Fibroblast of the aortic adventitia (primary cell): Measurements from ENCODE around the gene HSD11B2. TPM values are rescaled to one million over a fixed set of nuclear protein-coding genes. Genes with fewer than 3 reads are reported as not detected.

Experiments
- DNase-seq: peaks from one replicate; pipeline ENCODE4 v3.0.0-alpha.2; 2010; ENCODE audit warnings: low read depth
- H3K4me3 ChIP-seq: 2 replicates; pipeline ENCODE4 v1.5.1; 2011; ENCODE audit warnings: low read depth, mild to moderate bottlenecking, control low read depth, low read length, moderate library complexity
- CTCF ChIP-seq: IDR thresholded peaks from 2 replicates; pipeline ENCODE4 v1.5.1; 2011; ENCODE audit warnings: mild to moderate bottlenecking, low read length, control low read depth, inconsistent platforms; ENCODE audit not compliant: insufficient read depth
- total RNA-seq: library from RNA; depleted of rRNA; stranded (reverse); fragments of >200 nt; gene quantifications from 2 replicates; pipeline ENCODE4 v1.2.3, GENCODE V29; 2012; ENCODE audit warnings: low replicate concordance

HSD11B2 gene
- total RNA-seq, 1 donor: not detected

- no peak for TF ChIP-seq CTCF
- no peak for DNase-seq
- H3K4me3 ChIP-seq: no peak overlapping the region
Measured at GRCh38 chr16:67451704-67452435, 20.9 kb downstream of the HSD11B2 start.

GRCh38 chr16:67454104-67454503, 23.2 kb downstream of the HSD11B2 start:
- no peak overlapping the region for H3K4me3 ChIP-seq
- DNase-seq: no peak
- TF ChIP-seq CTCF: no peak

GRCh38 chr16:67454852-67455251, 23.9 kb downstream of the HSD11B2 start:
- no peak for TF ChIP-seq CTCF
- no peak overlapping the region for H3K4me3 ChIP-seq

GRCh38 chr16:67456391-67457081, 25.6 kb downstream of the HSD11B2 start:
- peak; percentile 89 for DNase-seq
- peak; percentile 84 for TF ChIP-seq CTCF

More at GRCh38 chr16:67454852-67455251, 23.9 kb downstream of the HSD11B2 start:
- DNase-seq: no peak

GRCh38 chr16:67457611-67458010, 26.7 kb downstream of the HSD11B2 start:
- DNase-seq: no peak
- H3K4me3 ChIP-seq: no peak overlapping the region
- no peak for TF ChIP-seq CTCF

More at GRCh38 chr16:67456391-67457081, 25.6 kb downstream of the HSD11B2 start:
- H3K4me3 ChIP-seq: no peak overlapping the region

- TF ChIP-seq CTCF: no peak
- no peak for DNase-seq
- no peak overlapping the region for H3K4me3 ChIP-seq
Measured at GRCh38 chr16:67458121-67458641, 27.3 kb downstream of the HSD11B2 start.
